Measurements from ENCODE around the gene TBC1D22A. TPM values are rescaled to one million over a fixed set of nuclear protein-coding genes. Genes with fewer than 3 reads are reported as not detected.

The TBC1D22A gene
- total RNA-seq, 1 donor from 2014 or later: 14.3 TPM

DNA sequence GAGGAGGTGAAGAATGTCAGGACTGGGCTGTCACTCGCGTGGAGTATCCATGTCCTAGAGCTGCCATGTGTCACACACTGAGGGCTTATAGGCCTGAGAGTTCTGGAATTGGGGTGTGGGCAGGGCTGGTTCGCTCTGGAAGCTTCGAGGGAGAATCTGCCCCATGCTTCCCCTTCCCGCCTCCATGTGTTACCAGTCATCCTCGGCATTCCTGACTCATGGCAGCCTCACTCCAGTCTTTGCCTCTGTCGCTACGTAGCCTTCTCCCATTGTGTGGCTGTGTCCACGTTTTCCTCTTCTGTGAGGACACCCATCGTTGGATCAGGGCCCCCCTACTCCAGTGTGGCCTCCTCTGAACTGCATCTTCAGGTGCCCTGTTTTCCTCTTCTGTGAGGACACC is 301.2 kb downstream of the TBC1D22A start:
- TF ChIP-seq, protein P1, sequence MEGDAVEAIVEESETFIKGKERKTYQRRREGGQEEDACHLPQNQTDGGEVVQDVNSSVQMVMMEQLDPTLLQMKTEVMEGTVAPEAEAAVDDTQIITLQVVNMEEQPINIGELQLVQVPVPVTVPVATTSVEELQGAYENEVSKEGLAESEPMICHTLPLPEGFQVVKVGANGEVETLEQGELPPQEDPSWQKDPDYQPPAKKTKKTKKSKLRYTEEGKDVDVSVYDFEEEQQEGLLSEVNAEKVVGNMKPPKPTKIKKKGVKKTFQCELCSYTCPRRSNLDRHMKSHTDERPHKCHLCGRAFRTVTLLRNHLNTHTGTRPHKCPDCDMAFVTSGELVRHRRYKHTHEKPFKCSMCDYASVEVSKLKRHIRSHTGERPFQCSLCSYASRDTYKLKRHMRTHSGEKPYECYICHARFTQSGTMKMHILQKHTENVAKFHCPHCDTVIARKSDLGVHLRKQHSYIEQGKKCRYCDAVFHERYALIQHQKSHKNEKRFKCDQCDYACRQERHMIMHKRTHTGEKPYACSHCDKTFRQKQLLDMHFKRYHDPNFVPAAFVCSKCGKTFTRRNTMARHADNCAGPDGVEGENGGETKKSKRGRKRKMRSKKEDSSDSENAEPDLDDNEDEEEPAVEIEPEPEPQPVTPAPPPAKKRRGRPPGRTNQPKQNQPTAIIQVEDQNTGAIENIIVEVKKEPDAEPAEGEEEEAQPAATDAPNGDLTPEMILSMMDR (conservative IDR thresholded peaks at IDR 0.05): no peak
- Mint-ChIP-seq H3K27ac (ENCODE audit: unreplicated experiment) (no peak overlapping the region), H3K4me1 (peaks cover 9% of the 10 kb centered on the region), H3K9me3 (no peaks in the 10 kb centered on the region), H3K27me3 (ENCODE audit: low read depth) (peaks cover 38% of the 10 kb centered on the region), H3K36me3 (ENCODE audit: low read depth) (peaks cover 6% of the 10 kb centered on the region), H3K4me3 (no peak overlapping the region)
- DNase-seq (ENCODE audit: low read depth, low spot score): no peak

DNA sequence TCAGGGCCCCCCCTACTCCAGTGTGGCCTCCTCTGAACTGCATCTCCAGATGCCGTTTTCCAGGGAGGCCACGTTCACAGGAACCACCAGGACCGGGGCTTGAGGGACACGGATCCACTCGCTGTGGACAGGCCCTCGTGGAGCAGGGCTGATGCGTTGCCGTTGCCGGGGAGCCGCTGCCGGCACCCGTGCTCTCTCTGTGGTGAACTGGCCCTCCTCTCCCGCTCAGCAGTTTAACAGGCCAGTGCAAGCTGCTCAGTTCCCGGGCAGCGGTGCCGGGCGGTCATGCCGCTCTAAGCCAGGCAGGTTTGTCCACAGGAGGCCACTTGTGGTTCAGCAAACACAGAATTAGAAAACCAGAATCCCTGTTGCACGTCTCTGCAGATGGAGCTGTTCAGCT is 301.6 kb downstream of the TBC1D22A start:
- no peaks in the 10 kb centered on the region for H3K9me3 Mint-ChIP-seq
- TF ChIP-seq, protein P1 (conservative IDR thresholded peaks at IDR 0.05): no peak
- peaks cover 10% of the 10 kb centered on the region for H3K4me1 Mint-ChIP-seq
- H3K27me3 Mint-ChIP-seq (ENCODE audit: low read depth): peaks cover 38% of the 10 kb centered on the region
- no peak for DNase-seq (ENCODE audit: low read depth, low spot score)
- peaks cover 6% of the 10 kb centered on the region for H3K36me3 Mint-ChIP-seq (ENCODE audit: low read depth)
- H3K27ac Mint-ChIP-seq (ENCODE audit: unreplicated experiment): no peak overlapping the region
- no peak overlapping the region for H3K4me3 Mint-ChIP-seq

DNA sequence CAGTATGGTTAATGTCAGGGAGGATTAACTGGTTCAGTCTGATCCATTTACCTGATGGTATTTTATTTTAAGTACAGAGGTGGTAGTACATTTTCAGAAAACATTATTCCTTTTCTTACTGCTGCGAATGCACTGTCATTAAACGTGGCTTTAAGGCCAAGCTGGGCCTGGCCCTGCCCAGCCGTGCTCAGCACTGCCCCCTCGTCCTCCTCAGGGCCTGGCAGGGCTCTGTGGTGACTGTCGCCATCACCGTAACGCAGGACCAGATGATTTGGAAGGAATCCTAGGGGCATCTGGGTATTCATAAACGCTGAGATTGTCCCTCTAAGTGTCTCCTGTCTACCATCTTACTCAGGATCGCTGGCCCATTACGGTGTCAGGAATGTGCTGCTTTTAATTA is 302.0 kb downstream of the TBC1D22A start:
- H3K36me3 Mint-ChIP-seq (ENCODE audit: low read depth): peaks cover 6% of the 10 kb centered on the region
- no peak overlapping the region for H3K27ac Mint-ChIP-seq (ENCODE audit: unreplicated experiment)
- TF ChIP-seq, protein P1 (conservative IDR thresholded peaks at IDR 0.05): no peak
- DNase-seq (ENCODE audit: low read depth, low spot score): no peak
- peaks cover 10% of the 10 kb centered on the region for H3K4me1 Mint-ChIP-seq
- peaks cover 42% of the 10 kb centered on the region for H3K27me3 Mint-ChIP-seq (ENCODE audit: low read depth)
- no peak overlapping the region for H3K4me3 Mint-ChIP-seq
- H3K9me3 Mint-ChIP-seq: no peaks in the 10 kb centered on the region

DNA sequence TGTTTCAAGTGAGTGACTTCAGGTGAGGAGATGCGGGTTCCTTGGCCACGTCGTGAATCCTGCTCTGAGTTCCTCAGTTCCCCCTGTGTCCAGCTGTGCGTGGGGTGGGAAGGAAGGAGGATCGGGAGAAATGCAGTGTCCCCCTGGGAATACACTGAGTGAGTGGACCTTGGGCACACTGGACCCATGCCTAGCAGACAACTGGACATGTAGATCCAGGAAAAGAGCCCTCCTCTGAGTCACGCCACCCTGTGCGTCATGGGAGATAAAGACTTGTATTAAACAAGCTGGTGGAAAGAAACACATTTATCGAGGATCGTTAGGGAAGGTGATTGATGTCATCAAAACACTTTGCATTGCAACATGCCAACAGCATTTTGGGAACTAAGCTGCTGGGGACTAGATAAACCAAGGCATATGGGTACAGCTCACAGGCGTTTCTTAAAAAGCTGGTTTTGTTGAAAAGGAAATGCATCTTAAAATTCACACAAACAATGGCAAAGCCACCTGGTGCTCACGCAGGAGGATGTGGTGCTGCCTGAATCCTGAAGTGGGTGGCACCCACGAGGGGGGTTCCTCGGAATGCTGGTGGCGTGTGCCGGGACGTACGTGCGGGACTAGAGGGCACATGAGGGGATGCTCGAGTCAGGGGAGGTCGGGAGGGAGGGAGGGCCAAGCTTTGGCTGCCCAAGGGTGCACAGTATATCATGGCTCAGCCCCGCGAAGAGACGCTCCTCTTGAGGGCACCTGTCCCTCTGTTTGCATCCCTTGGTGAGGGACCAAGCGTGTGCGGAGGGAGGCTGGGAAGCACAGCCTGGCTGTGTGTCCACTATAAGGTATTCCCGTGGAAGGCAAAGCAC is 303.5 kb downstream of the TBC1D22A start:
- TF ChIP-seq, protein P1 (conservative IDR thresholded peaks at IDR 0.05): no peak
- no peak for DNase-seq (ENCODE audit: low read depth, low spot score)
- Mint-ChIP-seq H3K4me1 (peaks cover 10% of the 10 kb centered on the region), H3K36me3 (ENCODE audit: low read depth) (peaks cover 6% of the 10 kb centered on the region), H3K4me3 (no peak overlapping the region), H3K27ac (ENCODE audit: unreplicated experiment) (no peak overlapping the region), H3K9me3 (no peaks in the 10 kb centered on the region), H3K27me3 (ENCODE audit: low read depth) (peaks cover 49% of the 10 kb centered on the region)

DNA sequence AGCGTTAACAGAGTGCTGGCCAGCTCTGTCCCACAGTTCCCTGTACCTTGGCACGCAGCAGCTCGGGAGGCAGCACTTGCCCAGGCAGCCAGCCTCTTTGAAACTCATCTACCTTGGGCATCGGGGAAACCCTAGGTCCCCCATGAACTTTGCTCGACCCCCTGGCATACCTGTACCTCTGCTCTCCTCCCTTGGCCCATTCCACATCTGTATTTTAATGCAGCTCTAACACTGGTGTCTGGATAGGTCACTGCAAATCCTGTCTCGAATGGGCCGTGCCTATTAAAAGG is 304.1 kb downstream of the TBC1D22A start:
- Mint-ChIP-seq H3K36me3 (ENCODE audit: low read depth) (peaks cover under 1% of the 10 kb centered on the region), H3K27ac (ENCODE audit: unreplicated experiment) (no peak overlapping the region), H3K4me3 (no peak overlapping the region), H3K9me3 (no peaks in the 10 kb centered on the region), H3K27me3 (ENCODE audit: low read depth) (peaks cover 51% of the 10 kb centered on the region), H3K4me1 (peaks cover 16% of the 10 kb centered on the region)
- DNase-seq (ENCODE audit: low read depth, low spot score): no peak
- TF ChIP-seq, protein P1 (conservative IDR thresholded peaks at IDR 0.05): no peak

All from neural crest cell (in vitro differentiated cells).